Measurements from ENCODE around the gene WSB1. TPM values are rescaled to one million over a fixed set of nuclear protein-coding genes. Genes with fewer than 3 reads are reported as not detected.
"Not testable (repeated sequence)": the region's sequence is repeated elsewhere in the genome, so short reads cannot be mapped to it uniquely, and the experiment has no call there.

The WSB1 gene
- total RNA-seq, 1 experiment from 2014 or later: 60.7 TPM

DNA sequence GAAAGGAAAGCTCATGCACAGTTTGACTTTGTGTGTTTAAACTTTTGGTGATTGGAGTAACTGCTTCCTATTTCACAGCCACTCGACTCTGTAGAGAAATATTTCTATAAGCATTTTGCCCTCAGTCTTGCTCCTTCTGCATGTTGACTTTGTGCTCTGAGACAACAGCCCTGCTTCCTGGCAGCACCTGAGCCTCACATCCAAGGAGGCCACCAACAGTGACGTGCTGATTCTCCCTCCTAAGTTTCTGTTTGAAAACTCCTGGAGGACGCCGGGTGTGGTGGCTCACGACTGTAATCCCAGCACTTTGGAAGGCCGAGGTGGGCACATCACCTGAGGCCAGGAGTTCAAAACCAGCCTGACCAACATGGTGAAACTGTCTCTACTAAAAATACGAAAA, 23.9 kb upstream of the WSB1 start:
- no TSS peak for BruUV-seq (replicated peaks)
- H3K4me1 Mint-ChIP-seq (ENCODE audit: low read depth, unreplicated experiment): peaks cover 9% of the 10 kb centered on the region
- no peak for DNase-seq
- CTCF ChIA-PET: no interaction called here
- no peak overlapping the region for H3K4me3 Mint-ChIP-seq (ENCODE audit: low read depth, unreplicated experiment)
- peaks cover 9% of the 10 kb centered on the region for H3K27me3 Mint-ChIP-seq (ENCODE audit: unreplicated experiment)
- intact Hi-C loops (cut with micrococcal nuclease; ENCODE audit: unreplicated experiment): no loop called here
- no peaks in the 10 kb centered on the region for H3K9me3 Mint-ChIP-seq (ENCODE audit: low read depth, unreplicated experiment)
- H3K36me3 Mint-ChIP-seq (ENCODE audit: insufficient read depth, unreplicated experiment): no peaks in the 10 kb centered on the region
- no peak overlapping the region for H3K27ac Mint-ChIP-seq (ENCODE audit: unreplicated experiment)
- TF ChIP-seq, protein P1, sequence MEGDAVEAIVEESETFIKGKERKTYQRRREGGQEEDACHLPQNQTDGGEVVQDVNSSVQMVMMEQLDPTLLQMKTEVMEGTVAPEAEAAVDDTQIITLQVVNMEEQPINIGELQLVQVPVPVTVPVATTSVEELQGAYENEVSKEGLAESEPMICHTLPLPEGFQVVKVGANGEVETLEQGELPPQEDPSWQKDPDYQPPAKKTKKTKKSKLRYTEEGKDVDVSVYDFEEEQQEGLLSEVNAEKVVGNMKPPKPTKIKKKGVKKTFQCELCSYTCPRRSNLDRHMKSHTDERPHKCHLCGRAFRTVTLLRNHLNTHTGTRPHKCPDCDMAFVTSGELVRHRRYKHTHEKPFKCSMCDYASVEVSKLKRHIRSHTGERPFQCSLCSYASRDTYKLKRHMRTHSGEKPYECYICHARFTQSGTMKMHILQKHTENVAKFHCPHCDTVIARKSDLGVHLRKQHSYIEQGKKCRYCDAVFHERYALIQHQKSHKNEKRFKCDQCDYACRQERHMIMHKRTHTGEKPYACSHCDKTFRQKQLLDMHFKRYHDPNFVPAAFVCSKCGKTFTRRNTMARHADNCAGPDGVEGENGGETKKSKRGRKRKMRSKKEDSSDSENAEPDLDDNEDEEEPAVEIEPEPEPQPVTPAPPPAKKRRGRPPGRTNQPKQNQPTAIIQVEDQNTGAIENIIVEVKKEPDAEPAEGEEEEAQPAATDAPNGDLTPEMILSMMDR (IDR thresholded peaks at IDR 0.05; ENCODE audit: unreplicated experiment): no peak

DNA sequence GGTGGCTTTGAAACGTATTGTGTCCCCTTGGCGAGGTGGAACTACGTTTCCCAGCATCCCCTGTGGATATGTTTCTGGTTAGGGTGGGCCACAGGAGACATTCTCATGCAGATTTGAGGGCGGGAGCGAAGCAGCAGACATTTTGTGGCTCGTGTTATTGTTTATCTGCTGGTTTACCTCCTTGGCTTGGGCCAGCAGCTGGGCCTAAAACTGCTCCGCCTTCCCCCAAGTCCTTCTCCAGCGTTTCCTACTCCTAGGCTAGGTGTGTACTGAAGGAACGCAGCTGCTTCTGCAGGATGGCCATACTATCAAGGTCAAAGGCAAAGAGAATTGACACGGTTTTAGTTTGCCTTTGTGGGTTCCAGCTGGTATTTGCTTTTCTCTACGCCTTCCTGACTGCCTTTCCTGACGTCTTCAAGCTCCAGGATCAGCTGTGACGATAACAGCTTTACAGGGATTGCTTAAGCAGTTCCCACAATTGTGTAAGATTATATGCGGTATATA, 17.2 kb upstream of the WSB1 start:
- no peaks in the 10 kb centered on the region for H3K36me3 Mint-ChIP-seq (ENCODE audit: insufficient read depth, unreplicated experiment)
- no peaks in the 10 kb centered on the region for H3K4me1 Mint-ChIP-seq (ENCODE audit: low read depth, unreplicated experiment)
- intact Hi-C loops (cut with micrococcal nuclease; ENCODE audit: unreplicated experiment): no loop called here
- no TSS peak for BruUV-seq (replicated peaks)
- no peak overlapping the region for H3K27ac Mint-ChIP-seq (ENCODE audit: unreplicated experiment)
- no peak for DNase-seq
- H3K27me3 Mint-ChIP-seq (ENCODE audit: unreplicated experiment): no peaks in the 10 kb centered on the region
- H3K9me3 Mint-ChIP-seq (ENCODE audit: low read depth, unreplicated experiment): no peaks in the 10 kb centered on the region
- no peak overlapping the region for H3K4me3 Mint-ChIP-seq (ENCODE audit: low read depth, unreplicated experiment)
- CTCF ChIA-PET: interaction anchor here (0.6 to 1.3 kb wide), 2 partner anchors 17 to 529 kb away, joined by 3 to 5 read pairs; no protein-coding TSS in a partner anchor
- TF ChIP-seq, protein P1 (IDR thresholded peaks at IDR 0.05; ENCODE audit: unreplicated experiment): no peak

DNA sequence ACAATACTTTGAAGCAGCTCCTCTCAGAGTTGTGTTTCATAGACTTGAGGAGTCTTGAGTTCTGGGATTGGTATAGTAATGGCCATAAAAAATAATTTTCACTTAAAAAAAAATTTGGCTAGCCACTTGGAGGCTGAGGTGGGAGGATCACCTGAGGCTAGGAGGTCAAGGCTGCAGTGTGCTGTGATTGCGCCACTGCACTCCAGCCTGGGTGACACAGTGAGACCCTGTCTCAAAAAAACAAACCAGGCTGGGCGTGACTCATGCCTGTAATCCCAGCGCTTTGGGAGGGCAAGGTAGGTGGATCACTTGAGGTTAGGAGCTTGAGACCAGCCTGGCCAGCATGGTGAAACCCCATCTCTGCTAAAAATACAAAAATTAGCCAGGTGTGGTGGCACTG, 14.8 kb upstream of the WSB1 start:
- H3K27me3 Mint-ChIP-seq (ENCODE audit: unreplicated experiment); BruUV-seq (replicated peaks); DNase-seq; H3K36me3 Mint-ChIP-seq (ENCODE audit: insufficient read depth, unreplicated experiment); H3K4me1 Mint-ChIP-seq (ENCODE audit: low read depth, unreplicated experiment); CTCF ChIA-PET; intact Hi-C loops (cut with micrococcal nuclease; ENCODE audit: unreplicated experiment); H3K9me3 Mint-ChIP-seq (ENCODE audit: low read depth, unreplicated experiment); H3K27ac Mint-ChIP-seq (ENCODE audit: unreplicated experiment); H3K4me3 Mint-ChIP-seq (ENCODE audit: low read depth, unreplicated experiment): not testable (repeated sequence)

DNA sequence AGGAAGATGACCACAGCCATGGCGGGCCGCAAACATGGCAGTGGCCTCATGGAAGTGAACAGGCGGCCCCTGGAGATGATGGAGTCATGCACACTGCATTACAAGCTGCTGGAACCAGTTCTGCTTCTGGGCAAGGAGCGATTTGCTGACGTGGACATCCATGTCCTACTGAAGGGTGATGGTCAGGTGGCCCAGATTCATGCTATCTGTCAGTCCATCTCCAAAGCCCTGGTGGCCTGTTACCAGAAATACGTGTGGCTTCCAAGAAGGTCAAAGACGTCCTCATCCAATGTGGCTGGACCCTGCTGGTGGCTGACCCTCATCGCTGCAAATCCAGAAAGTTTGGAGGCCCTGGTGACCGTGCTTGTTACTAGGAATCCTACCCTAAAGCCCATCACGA, 13.4 kb upstream of the WSB1 start:
- Mint-ChIP-seq H3K27ac (ENCODE audit: unreplicated experiment) (no peak overlapping the region), H3K4me1 (ENCODE audit: low read depth, unreplicated experiment) (peaks cover 9% of the 10 kb centered on the region), H3K36me3 (ENCODE audit: insufficient read depth, unreplicated experiment) (no peaks in the 10 kb centered on the region), H3K9me3 (ENCODE audit: low read depth, unreplicated experiment) (no peaks in the 10 kb centered on the region), H3K4me3 (ENCODE audit: low read depth, unreplicated experiment) (no peak overlapping the region), H3K27me3 (ENCODE audit: unreplicated experiment) (no peaks in the 10 kb centered on the region)
- CTCF ChIA-PET: no interaction called here
- no peak for DNase-seq
- intact Hi-C loops (cut with micrococcal nuclease; ENCODE audit: unreplicated experiment): no loop called here
- BruUV-seq (replicated peaks): no TSS peak
- TF ChIP-seq, protein P1 (IDR thresholded peaks at IDR 0.05; ENCODE audit: unreplicated experiment): no peak

DNA sequence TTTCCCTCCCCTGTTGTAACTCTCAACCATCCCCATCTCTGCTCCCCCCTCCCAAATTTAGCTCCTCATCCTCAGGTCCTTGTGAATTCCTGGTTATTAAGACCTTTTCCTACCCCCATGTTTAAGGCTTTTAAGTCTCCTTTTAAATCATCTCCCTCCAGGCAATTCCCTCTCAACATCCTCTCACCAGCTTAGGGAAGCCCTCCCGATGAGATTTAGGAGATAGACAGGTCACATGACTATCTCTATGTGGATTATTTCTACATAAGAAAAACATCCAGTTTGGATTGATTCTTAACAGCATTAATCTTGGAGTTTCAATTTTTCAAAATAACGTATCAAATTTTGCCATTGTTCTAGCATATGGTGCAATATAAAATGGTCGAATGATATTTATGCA, 12.5 kb upstream of the WSB1 start:
- no peaks in the 10 kb centered on the region for H3K27me3 Mint-ChIP-seq (ENCODE audit: unreplicated experiment)
- DNase-seq: no peak
- H3K27ac Mint-ChIP-seq (ENCODE audit: unreplicated experiment): no peak overlapping the region
- no peaks in the 10 kb centered on the region for H3K9me3 Mint-ChIP-seq (ENCODE audit: low read depth, unreplicated experiment)
- no peak overlapping the region for H3K4me3 Mint-ChIP-seq (ENCODE audit: low read depth, unreplicated experiment)
- TF ChIP-seq, protein P1 (IDR thresholded peaks at IDR 0.05; ENCODE audit: unreplicated experiment): no peak
- H3K36me3 Mint-ChIP-seq (ENCODE audit: insufficient read depth, unreplicated experiment): no peaks in the 10 kb centered on the region
- CTCF ChIA-PET: interaction anchor here (1.0 kb wide), 1 partner anchor 9 kb away, joined by 3 read pairs; no protein-coding TSS in a partner anchor
- H3K4me1 Mint-ChIP-seq (ENCODE audit: low read depth, unreplicated experiment): peaks cover 9% of the 10 kb centered on the region
- BruUV-seq (replicated peaks): no TSS peak
- intact Hi-C loops (cut with micrococcal nuclease; ENCODE audit: unreplicated experiment): no loop called here

Measured in Calu3 (cell line).